ENCODE results near the gene MTNR1A.
A peak's percentile ranks its signal among the peaks of the same experiment; 100 is the strongest.

The MTNR1A gene

GRCh38 chr4:186499467-186499866 is 55.9 kb downstream of the MTNR1A start:
- no peak overlapping the region for H3K27ac Mint-ChIP-seq
- peaks cover 5% of the 10 kb centered on the region for H3K36me3 Mint-ChIP-seq (ENCODE audit: low read depth)
- H3K27me3 Mint-ChIP-seq (ENCODE audit: low read depth, poor library complexity): peaks cover 4% of the 10 kb centered on the region
- no peaks in the 10 kb centered on the region for H3K4me1 Mint-ChIP-seq
- no peak overlapping the region for H3K4me3 Mint-ChIP-seq
- no peak for TF ChIP-seq CTCF (IDR thresholded peaks at IDR 0.05)
- H3K9me3 Mint-ChIP-seq: peaks cover 18% of the 10 kb centered on the region
- DNase-seq: no peak

- TF ChIP-seq CTCF (IDR thresholded peaks at IDR 0.05): no peak
- no peak overlapping the region for H3K27ac Mint-ChIP-seq
- H3K4me3 Mint-ChIP-seq: no peak overlapping the region
- H3K4me1 Mint-ChIP-seq: no peaks in the 10 kb centered on the region
- H3K9me3 Mint-ChIP-seq: peaks cover 39% of the 10 kb centered on the region
- H3K27me3 Mint-ChIP-seq (ENCODE audit: low read depth, poor library complexity): peaks cover under 1% of the 10 kb centered on the region
- peaks cover 13% of the 10 kb centered on the region for H3K36me3 Mint-ChIP-seq (ENCODE audit: low read depth)
- DNase-seq: no peak
Observed at GRCh38 chr4:186497043-186497442, 58.3 kb downstream of the MTNR1A start.

GRCh38 chr4:186494496-186494895 is 60.9 kb downstream of the MTNR1A start:
- Mint-ChIP-seq H3K27me3 (ENCODE audit: low read depth, poor library complexity) (peaks cover 7% of the 10 kb centered on the region), H3K9me3 (peaks cover 65% of the 10 kb centered on the region), H3K36me3 (ENCODE audit: low read depth) (peaks cover 28% of the 10 kb centered on the region), H3K27ac (no peak overlapping the region), H3K4me1 (no peaks in the 10 kb centered on the region), H3K4me3 (no peak overlapping the region)
- DNase-seq: no peak
- TF ChIP-seq CTCF (IDR thresholded peaks at IDR 0.05): no peak

- TF ChIP-seq CTCF (IDR thresholded peaks at IDR 0.05): no peak
- Mint-ChIP-seq H3K27me3 (ENCODE audit: low read depth, poor library complexity) (peaks cover 10% of the 10 kb centered on the region), H3K4me1 (peaks cover 28% of the 10 kb centered on the region), H3K4me3 (no peak overlapping the region), H3K36me3 (ENCODE audit: low read depth) (peaks cover 15% of the 10 kb centered on the region), H3K9me3 (peaks cover 44% of the 10 kb centered on the region), H3K27ac (no peak overlapping the region)
- no peak for DNase-seq
Observed at GRCh38 chr4:186487726-186488125, 67.6 kb downstream of the MTNR1A start.

GRCh38 chr4:186486172-186486571 is 69.2 kb downstream of the MTNR1A start:
- Mint-ChIP-seq H3K9me3 (peaks cover 28% of the 10 kb centered on the region), H3K36me3 (ENCODE audit: low read depth) (peaks cover 13% of the 10 kb centered on the region), H3K27me3 (ENCODE audit: low read depth, poor library complexity) (peaks cover 6% of the 10 kb centered on the region), H3K27ac (peak overlapping the region; percentile 82), H3K4me1 (peaks cover 28% of the 10 kb centered on the region), H3K4me3 (peak overlapping the region; percentile 17)
- TF ChIP-seq CTCF (IDR thresholded peaks at IDR 0.05): no peak
- DNase-seq: peak; percentile 8

- Mint-ChIP-seq H3K4me1 (peaks cover 28% of the 10 kb centered on the region), H3K9me3 (peaks cover 23% of the 10 kb centered on the region), H3K27me3 (ENCODE audit: low read depth, poor library complexity) (peaks cover 2% of the 10 kb centered on the region), H3K36me3 (ENCODE audit: low read depth) (peaks cover 8% of the 10 kb centered on the region), H3K4me3 (peak overlapping the region; percentile 17), H3K27ac (peak overlapping the region; percentile 82)
- no peak for TF ChIP-seq CTCF (IDR thresholded peaks at IDR 0.05)
- DNase-seq: peak; percentile 5
Observed at GRCh38 chr4:186485561-186486062, 69.8 kb downstream of the MTNR1A start.

Data from nephron progenitor cell (in vitro differentiated cells).